Neural cell (in vitro differentiated cells): ENCODE data around the gene TPD52L1.

Experiments
- MXI1 ChIP-seq: fragments of 450-650 bp; conservative IDR thresholded peaks from 2 replicates; pipeline ENCODE4 v1.6.1; 2014; ENCODE audit warnings: antibody characterized with exemption, mild to moderate bottlenecking; ENCODE audit not compliant: poor library complexity, severe bottlenecking
- TF ChIP-seq, protein P1 (sequence below): IDR thresholded peaks from 2 replicates; pipeline ENCODE4 v1.6.1; 2012; ENCODE audit warnings: borderline replicate concordance

DNA sequence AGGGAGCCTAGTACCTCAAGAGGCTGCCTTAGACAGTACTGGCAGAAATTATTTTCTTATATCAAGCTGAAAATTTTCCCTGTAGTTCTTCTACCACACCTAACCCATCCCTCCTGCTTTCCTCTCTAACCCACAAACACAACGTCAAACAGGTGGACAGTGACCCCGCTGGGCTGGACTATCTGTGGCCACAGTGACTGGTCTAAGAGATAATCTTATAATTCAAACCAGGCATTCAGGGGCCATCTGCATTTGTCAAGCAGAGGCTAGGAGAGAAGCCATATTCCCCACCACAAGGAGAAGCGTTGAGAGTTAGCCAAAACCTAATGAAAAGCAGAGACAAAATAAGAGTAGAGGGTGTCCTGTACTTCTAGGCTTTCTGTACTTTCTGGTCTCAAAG, 140.0 kb downstream of the TPD52L1 start:
- TF ChIP-seq, protein P1, sequence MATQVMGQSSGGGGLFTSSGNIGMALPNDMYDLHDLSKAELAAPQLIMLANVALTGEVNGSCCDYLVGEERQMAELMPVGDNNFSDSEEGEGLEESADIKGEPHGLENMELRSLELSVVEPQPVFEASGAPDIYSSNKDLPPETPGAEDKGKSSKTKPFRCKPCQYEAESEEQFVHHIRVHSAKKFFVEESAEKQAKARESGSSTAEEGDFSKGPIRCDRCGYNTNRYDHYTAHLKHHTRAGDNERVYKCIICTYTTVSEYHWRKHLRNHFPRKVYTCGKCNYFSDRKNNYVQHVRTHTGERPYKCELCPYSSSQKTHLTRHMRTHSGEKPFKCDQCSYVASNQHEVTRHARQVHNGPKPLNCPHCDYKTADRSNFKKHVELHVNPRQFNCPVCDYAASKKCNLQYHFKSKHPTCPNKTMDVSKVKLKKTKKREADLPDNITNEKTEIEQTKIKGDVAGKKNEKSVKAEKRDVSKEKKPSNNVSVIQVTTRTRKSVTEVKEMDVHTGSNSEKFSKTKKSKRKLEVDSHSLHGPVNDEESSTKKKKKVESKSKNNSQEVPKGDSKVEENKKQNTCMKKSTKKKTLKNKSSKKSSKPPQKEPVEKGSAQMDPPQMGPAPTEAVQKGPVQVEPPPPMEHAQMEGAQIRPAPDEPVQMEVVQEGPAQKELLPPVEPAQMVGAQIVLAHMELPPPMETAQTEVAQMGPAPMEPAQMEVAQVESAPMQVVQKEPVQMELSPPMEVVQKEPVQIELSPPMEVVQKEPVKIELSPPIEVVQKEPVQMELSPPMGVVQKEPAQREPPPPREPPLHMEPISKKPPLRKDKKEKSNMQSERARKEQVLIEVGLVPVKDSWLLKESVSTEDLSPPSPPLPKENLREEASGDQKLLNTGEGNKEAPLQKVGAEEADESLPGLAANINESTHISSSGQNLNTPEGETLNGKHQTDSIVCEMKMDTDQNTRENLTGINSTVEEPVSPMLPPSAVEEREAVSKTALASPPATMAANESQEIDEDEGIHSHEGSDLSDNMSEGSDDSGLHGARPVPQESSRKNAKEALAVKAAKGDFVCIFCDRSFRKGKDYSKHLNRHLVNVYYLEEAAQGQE, result no peak
- no peak for TF ChIP-seq MXI1
